Measurements from ENCODE around the gene AATF. TPM values are rescaled to one million over a fixed set of nuclear protein-coding genes. Genes with fewer than 3 reads are reported as not detected.

AATF gene
- polyA plus RNA-seq, 3 donors, result 24.3 to 57.9 (median 41.1) TPM

DNA sequence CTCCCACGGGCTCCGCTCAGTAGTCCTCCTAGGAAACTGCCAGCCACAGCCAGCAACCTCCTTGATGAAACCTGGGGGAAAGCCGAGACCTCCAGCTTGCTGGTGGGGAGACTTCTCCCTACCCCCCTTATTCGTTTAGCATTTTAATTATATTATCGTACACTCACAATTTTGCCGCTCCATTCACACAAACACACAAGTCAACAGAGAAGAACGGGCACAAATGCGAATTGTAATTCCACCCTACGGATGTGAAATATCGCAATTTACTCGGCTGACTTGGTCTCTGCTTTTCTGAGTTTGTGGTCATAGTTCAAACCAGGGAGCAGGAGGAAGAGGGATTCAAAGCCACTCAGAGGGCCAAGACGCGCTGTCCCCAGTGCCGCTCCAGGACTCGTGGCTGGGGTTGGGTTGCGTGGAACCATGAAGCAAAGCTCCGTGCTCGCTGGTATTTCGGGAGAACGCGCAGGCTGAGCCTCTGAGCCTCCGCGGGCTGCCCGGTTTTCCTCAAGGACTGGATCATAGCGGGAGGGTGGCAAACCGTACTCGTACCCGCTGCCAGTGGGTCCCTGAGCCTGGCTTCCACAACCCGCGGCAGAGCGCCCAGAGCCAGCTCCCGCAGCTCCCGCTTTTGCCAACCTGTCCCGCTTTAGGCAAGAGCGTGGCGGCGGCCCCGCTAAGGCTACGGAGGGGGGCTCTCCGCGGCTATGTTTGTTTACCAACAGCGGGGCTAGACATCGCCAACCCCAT is 9.5 kb upstream of the AATF start:
- Histone ChIP-seq H3K4me1 (ENCODE audit: control insufficient read depth in 1 of 2, insufficient read depth in 2 of 2, low read length in 2 of 2) (peaks cover 51 to 65% of the 10 kb centered on the region in 2 donors), H3K9me3 (replicated peaks in 1 of 2; ENCODE audit: control insufficient read depth in 1 of 2, insufficient read depth in 1 of 2, low read length in 2 of 2) (peaks cover 3 to 76% of the 10 kb centered on the region in 2 donors), H3K79me2 (ENCODE audit: insufficient read depth, low read length) (no peaks in the 10 kb centered on the region), H3K36me3 (replicated peaks in 1 of 2; ENCODE audit: control insufficient read depth in 1 of 2, insufficient read depth in 2 of 2, low read length in 2 of 2) (no peaks in the 10 kb centered on the region), H3K27me3 (ENCODE audit: control insufficient read depth in 2 of 2, insufficient read depth in 2 of 2, low read length in 2 of 2) (peaks cover 92 to 99% of the 10 kb centered on the region in 2 donors), H3K4me2 (replicated peaks; ENCODE audit: extremely low read depth, low read length, poor library complexity, severe bottlenecking) (no peak overlapping the region), H4K20me1 (ENCODE audit: insufficient read depth, low read length) (no peaks in the 10 kb centered on the region), H2AFZ (ENCODE audit: insufficient read depth, low read depth, low read length, poor library complexity, severe bottlenecking) (no peak overlapping the region), H3K27ac (ENCODE audit: low read depth in 1 of 2, low read length in 2 of 2) (no peak overlapping the region), H3K4me3 (replicated peaks in 1 of 3; ENCODE audit: low read depth in 2 of 3, low read length in 3 of 3) (no peak overlapping the region), H3K9ac (ENCODE audit: insufficient read depth, low read length, poor library complexity, severe bottlenecking) (no peak overlapping the region)
- Mint-ChIP-seq H3K36me3 (peaks cover 26% of the 10 kb centered on the region in 2 donors), H3K4me3 (peak overlapping the region in 1 of 2 donors; percentile 89), H3K4me1 (peaks cover 65% of the 10 kb centered on the region), H3K9me3 (peaks cover 0 to 66% (median 40%) of the 10 kb centered on the region in 7 donors), H3K27ac (no peak overlapping the region), H3K27me3 (ENCODE audit: low read depth in 3 of 3) (peaks cover 91 to 99% (median 99%) of the 10 kb centered on the region in 3 donors)
- DNase-seq, result no peak
- intact Hi-C loops (cut with micrococcal nuclease), result loop anchor here in 1 of 2 donors (10.0 kb wide), 1 partner anchor 1444 kb away; no protein-coding TSS in a partner anchor
- TF ChIP-seq, protein P1, sequence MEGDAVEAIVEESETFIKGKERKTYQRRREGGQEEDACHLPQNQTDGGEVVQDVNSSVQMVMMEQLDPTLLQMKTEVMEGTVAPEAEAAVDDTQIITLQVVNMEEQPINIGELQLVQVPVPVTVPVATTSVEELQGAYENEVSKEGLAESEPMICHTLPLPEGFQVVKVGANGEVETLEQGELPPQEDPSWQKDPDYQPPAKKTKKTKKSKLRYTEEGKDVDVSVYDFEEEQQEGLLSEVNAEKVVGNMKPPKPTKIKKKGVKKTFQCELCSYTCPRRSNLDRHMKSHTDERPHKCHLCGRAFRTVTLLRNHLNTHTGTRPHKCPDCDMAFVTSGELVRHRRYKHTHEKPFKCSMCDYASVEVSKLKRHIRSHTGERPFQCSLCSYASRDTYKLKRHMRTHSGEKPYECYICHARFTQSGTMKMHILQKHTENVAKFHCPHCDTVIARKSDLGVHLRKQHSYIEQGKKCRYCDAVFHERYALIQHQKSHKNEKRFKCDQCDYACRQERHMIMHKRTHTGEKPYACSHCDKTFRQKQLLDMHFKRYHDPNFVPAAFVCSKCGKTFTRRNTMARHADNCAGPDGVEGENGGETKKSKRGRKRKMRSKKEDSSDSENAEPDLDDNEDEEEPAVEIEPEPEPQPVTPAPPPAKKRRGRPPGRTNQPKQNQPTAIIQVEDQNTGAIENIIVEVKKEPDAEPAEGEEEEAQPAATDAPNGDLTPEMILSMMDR (IDR thresholded peaks at IDR 0.05), result no peak
- WGBS (ENCODE audit: insufficient coverage), result 7% methylated on average over 33 of the region's 43 CpGs

DNA sequence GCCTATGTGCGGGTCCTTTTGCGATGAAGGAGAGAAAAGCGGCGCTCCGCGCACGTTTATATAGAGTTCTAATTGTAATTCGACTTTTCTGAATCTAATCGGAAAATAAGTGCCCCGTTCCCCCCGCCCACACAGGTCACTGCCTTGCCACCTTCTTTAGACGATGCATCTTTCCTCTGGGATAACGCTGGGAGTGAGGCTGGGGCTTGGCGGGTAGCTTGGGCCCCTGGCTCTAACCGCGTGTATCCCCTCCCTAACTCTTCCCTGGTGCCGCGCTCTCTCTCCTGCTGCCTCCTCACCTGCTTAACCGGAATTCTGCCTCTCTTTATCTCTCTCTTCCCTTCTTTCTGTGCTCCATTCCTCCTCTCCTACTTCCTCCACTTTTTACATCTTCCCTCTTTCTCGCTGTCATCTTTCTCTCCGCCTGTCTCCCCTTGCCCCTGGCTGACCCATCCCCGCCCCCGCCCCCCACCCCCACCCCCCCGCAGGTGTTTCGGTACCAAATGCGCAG is 8.9 kb upstream of the AATF start:
- peaks cover 26% of the 10 kb centered on the region in 2 donors for H3K36me3 Mint-ChIP-seq
- peaks cover 0 to 66% (median 40%) of the 10 kb centered on the region in 7 donors for H3K9me3 Mint-ChIP-seq
- H3K27ac Mint-ChIP-seq, result peak overlapping the region in 1 of 7 donors; percentile 44
- H3K9ac ChIP-seq (ENCODE audit: insufficient read depth, low read length, poor library complexity, severe bottlenecking), result no peak overlapping the region
- peaks cover 92 to 99% of the 10 kb centered on the region in 2 donors for H3K27me3 ChIP-seq (ENCODE audit: control insufficient read depth in 2 of 2, insufficient read depth in 2 of 2, low read length in 2 of 2)
- H4K20me1 ChIP-seq (ENCODE audit: insufficient read depth, low read length), result no peaks in the 10 kb centered on the region
- H3K79me2 ChIP-seq (ENCODE audit: insufficient read depth, low read length), result no peaks in the 10 kb centered on the region
- peaks cover 63% of the 10 kb centered on the region for H3K4me1 Mint-ChIP-seq
- WGBS (ENCODE audit: insufficient coverage), result 5% methylated on average over 12 of the region's 26 CpGs
- H3K36me3 ChIP-seq (replicated peaks in 1 of 2; ENCODE audit: control insufficient read depth in 1 of 2, insufficient read depth in 2 of 2, low read length in 2 of 2), result no peaks in the 10 kb centered on the region
- intact Hi-C loops (cut with micrococcal nuclease), result loop anchor here in 1 of 2 donors (10.0 kb wide), 2 partner anchors 335 to 1445 kb away; partner anchors contain the start of gene MRM1
- peak overlapping the region in 1 of 2 donors; percentile 67 for H3K4me3 Mint-ChIP-seq
- H3K4me3 ChIP-seq (replicated peaks in 1 of 3; ENCODE audit: low read depth in 2 of 3, low read length in 3 of 3), result no peak overlapping the region
- H3K27me3 Mint-ChIP-seq (ENCODE audit: low read depth in 3 of 3), result peaks cover 93 to 99% (median 98%) of the 10 kb centered on the region in 3 donors
- TF ChIP-seq, protein P1 (IDR thresholded peaks at IDR 0.05), result no peak
- DNase-seq, result no peak
- no peak overlapping the region for H2AFZ ChIP-seq (ENCODE audit: insufficient read depth, low read depth, low read length, poor library complexity, severe bottlenecking)
- H3K9me3 ChIP-seq (replicated peaks in 1 of 2; ENCODE audit: control insufficient read depth in 1 of 2, insufficient read depth in 1 of 2, low read length in 2 of 2), result peaks cover 3 to 70% of the 10 kb centered on the region in 2 donors
- H3K4me2 ChIP-seq (replicated peaks; ENCODE audit: extremely low read depth, low read length, poor library complexity, severe bottlenecking), result no peak overlapping the region
- H3K27ac ChIP-seq (ENCODE audit: low read depth in 1 of 2, low read length in 2 of 2), result no peak overlapping the region
- H3K4me1 ChIP-seq (ENCODE audit: control insufficient read depth in 1 of 2, insufficient read depth in 2 of 2, low read length in 2 of 2), result peaks cover 45 to 59% of the 10 kb centered on the region in 2 donors
